Measurements from ENCODE around the gene DLG2.

- TF ChIP-seq CTCF (conservative IDR thresholded peaks at IDR 0.05 in 1 of 2, IDR thresholded peaks at IDR 0.05 in 1 of 2; ENCODE audit: extremely low read depth in 1 of 2, insufficient read depth in 1 of 2, low read depth in 1 of 2, low read length in 2 of 2) (no peak), EZH2 (IDR thresholded peaks at IDR 0.05; ENCODE audit: borderline replicate concordance, low read length) (no peak)
Measured at GRCh38 chr11:84250834-84251613, 1376.1 kb downstream of the DLG2 start.
